HepG2 (cell line): ENCODE measurements around the gene SCYGR8. TPM values are rescaled to one million over a fixed set of nuclear protein-coding genes. Genes with fewer than 3 reads are reported as not detected.

Experiments
- CCDC6 ChIP-seq: sonication (generic); formaldehyde crosslinking; IDR thresholded peaks from 2 replicates; pipeline ENCODE4 v1.8.1; 2022; ENCODE audit warnings: mild to moderate bottlenecking, missing genetic modification reagents, moderate library complexity
- CEBPB ChIP-seq: IDR thresholded peaks from 2 replicates; pipeline ENCODE4 v1.6.1; 2011; ENCODE audit warnings: low read depth, low read length, improper control_type of control experiment, borderline replicate concordance
- FOXA1 ChIP-seq, 2 experiments: fragments of 450-650 bp in 1 of 2; sonication (generic) in 1 of 2; formaldehyde crosslinking in 1 of 2; IDR thresholded peaks; 2 replicates each; pipeline versions ENCODE4 v1.4.0 to v1.6.1; 2016 to 2020; ENCODE audit warnings: missing genetic modification reagents in 1 of 2
- GFI1 ChIP-seq: sonication (generic); formaldehyde crosslinking; IDR thresholded peaks from 2 replicates; pipeline ENCODE4 v1.5.0; 2020; ENCODE audit warnings: missing genetic modification reagents, mild to moderate bottlenecking, borderline replicate concordance
- KDM1A ChIP-seq: IDR thresholded peaks from 2 replicates; pipeline ENCODE4 v1.6.1; 2016; ENCODE audit warnings: missing compliant biosample characterization
- KLF6 ChIP-seq: IDR thresholded peaks from 2 replicates; pipeline ENCODE4 v1.8.0; 2016; ENCODE audit warnings: missing biosample characterization, missing genetic modification reagents
- MAFF ChIP-seq: IDR thresholded peaks from 2 replicates; pipeline ENCODE4 v1.6.1; 2011; ENCODE audit warnings: low read depth, low read length, improper control_type of control experiment
- MATR3 ChIP-seq: sonication (generic); formaldehyde crosslinking; IDR thresholded peaks from 2 replicates; pipeline ENCODE4 v1.4.0; 2020; ENCODE audit warnings: missing genetic modification reagents
- MYC ChIP-seq: sonication (generic); formaldehyde crosslinking; IDR thresholded peaks from 2 replicates; pipeline ENCODE4 v1.9.0; 2021; ENCODE audit warnings: missing genetic modification reagents, borderline replicate concordance
- NFIB ChIP-seq: sonication (generic); formaldehyde crosslinking; IDR thresholded peaks from 2 replicates; pipeline ENCODE4 v1.9.0; 2021; ENCODE audit warnings: missing genetic modification reagents, mild to moderate bottlenecking, borderline replicate concordance
- REPIN1 ChIP-seq: sonication (generic); formaldehyde crosslinking; IDR thresholded peaks from 2 replicates; pipeline ENCODE4 v1.8.0; 2022; ENCODE audit warnings: missing genetic modification reagents, low read depth, mild to moderate bottlenecking, borderline replicate concordance
- RFX5 ChIP-seq: IDR thresholded peaks from 2 replicates; pipeline ENCODE4 v1.6.1; 2011; ENCODE audit warnings: low read depth, low read length, improper control_type of control experiment
- TCF7L2 ChIP-seq: IDR thresholded peaks from 2 replicates; pipeline ENCODE4 v1.6.1; 2011; ENCODE audit warnings: mild to moderate bottlenecking, low read depth, low read length, moderate library complexity
- XRCC5 ChIP-seq: fragments of 200-400 bp; formaldehyde crosslinking; optimal IDR thresholded peaks from 2 replicates; pipeline ENCODE3; 2017; ENCODE audit warnings: mild to moderate bottlenecking, low read length
- ZNF556 ChIP-seq: sonication (generic); formaldehyde crosslinking; IDR thresholded peaks from 2 replicates; pipeline ENCODE4 v1.4.0; 2020; ENCODE audit warnings: mild to moderate bottlenecking, missing genetic modification reagents, borderline replicate concordance
- ZNF577 ChIP-seq: sonication (generic); formaldehyde crosslinking; IDR thresholded peaks from 2 replicates; pipeline ENCODE4 v1.4.0; 2020; ENCODE audit warnings: mild to moderate bottlenecking, low read depth, missing genetic modification reagents, borderline replicate concordance
- ZNF777 ChIP-seq: sonication (generic); formaldehyde crosslinking; IDR thresholded peaks from 2 replicates; pipeline ENCODE4 v1.4.0; 2020; ENCODE audit warnings: missing genetic modification reagents
- polyA plus RNA-seq, 8 experiments: library from polyadenylated mRNA; depleted of rRNA in 3 of 8; stranded (reverse) in 7 of 8; unstranded in 1 of 8; fragments of >200 nt; fragmentation: Illumina TruSeq in 4 of 8; extraction: Trizol in 4 of 8; gene quantifications; 2 replicates each; pipeline versions ENCODE4 v1.2.1 to v1.2.3, GENCODE V29; 2011 to 2016; ENCODE audit warnings: low read depth in 4 of 8, missing spikeins in 1 of 8, mixed read lengths in 1 of 8; ENCODE audit not compliant: insufficient read depth in 1 of 8
- total RNA-seq, 5 experiments: library from RNA; depleted of rRNA; stranded (reverse); fragments of >200 nt; fragmentation: Illumina TruSeq; extraction: Trizol; gene quantifications; 2 replicates each; pipeline ENCODE4 v1.2.3, GENCODE V29; 2016; ENCODE audit warnings: low read depth in 1 of 5
- TF ChIP-seq, protein P1 (sequence below), 2 experiments: IDR thresholded peaks; 2 replicates each; pipeline ENCODE4 v1.6.1; 2011 to 2012; ENCODE audit warnings: low read length in 2 of 2, borderline replicate concordance in 1 of 2, low read depth in 1 of 2, mild to moderate bottlenecking in 1 of 2, moderate library complexity in 1 of 2
- TF ChIP-seq, protein P2 (sequence below): sonication (generic); formaldehyde crosslinking; IDR thresholded peaks from 2 replicates; pipeline ENCODE4 v1.4.0; 2020; ENCODE audit warnings: mild to moderate bottlenecking, missing genetic modification reagents
- TF ChIP-seq, protein P3 (sequence below): sonication (generic); formaldehyde crosslinking; IDR thresholded peaks from 2 replicates; pipeline ENCODE4 v1.4.0; 2020; ENCODE audit warnings: mild to moderate bottlenecking, missing genetic modification reagents

SCYGR8 gene
- total and polyA plus RNA-seq, 2 of the 13 experiments (the other 11 are each of a cell fraction or from before 2014, with no cell fraction given), result not detected

DNA sequence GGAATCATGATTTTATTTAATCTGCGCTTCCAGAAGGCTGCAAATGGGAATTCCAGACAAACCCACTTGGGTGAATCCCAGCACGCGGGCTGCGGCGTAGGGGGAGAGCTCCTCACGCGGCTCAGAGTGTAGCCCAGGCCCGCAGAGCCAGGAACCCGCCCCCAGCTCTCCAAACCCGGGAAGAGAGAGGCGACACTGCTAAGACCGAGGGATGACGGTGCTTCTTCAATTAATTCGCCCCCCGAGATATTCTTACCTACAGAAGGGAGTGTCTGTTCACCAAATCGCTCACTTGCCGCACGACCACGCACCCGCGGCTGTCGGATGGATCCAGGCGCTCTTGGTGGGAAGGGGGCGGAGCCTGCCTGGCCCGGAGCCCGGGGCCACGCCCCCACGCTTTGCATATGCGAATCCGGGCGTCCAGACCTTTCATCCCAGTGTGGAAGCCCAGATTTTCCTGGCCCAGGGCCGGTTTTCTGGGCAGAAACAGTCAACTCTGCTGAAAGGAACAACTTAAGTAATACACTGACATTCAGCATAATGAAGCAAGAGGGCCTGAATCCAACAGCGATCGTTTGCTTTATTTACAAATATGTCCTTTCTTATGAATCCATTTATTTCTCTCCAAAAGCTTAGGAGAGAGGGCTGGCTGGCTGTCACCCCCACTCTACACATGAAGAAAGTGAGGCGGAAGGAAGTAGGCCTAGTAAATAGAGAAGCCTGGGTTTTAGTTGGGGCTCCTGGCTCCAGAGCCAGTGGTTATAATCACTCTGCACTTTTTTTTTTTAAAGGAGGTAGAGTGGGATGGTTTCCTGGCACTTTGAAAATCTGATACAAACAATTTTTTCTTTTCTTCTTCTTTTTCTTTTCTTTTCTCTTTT lies 27.8 kb upstream of the SCYGR8 start, which contains the start of gene SLC19A3 (continued):
- TF ChIP-seq KLF6 (CRISPR knock-in tag) (no peak), KDM1A (CRISPR knock-in tag) (no peak), MYC (CRISPR knock-in tag) (no peak), MATR3 (CRISPR knock-in tag) (no peak), RFX5 (no peak), ZNF577 (CRISPR knock-in tag) (no peak), GFI1 (no peak; the same call in 1 of the 2 replicates), ZNF556 (CRISPR knock-in tag) (peak; percentile 58; the same call in 1 of the 2 replicates), XRCC5 (peak; percentile 87), ZNF777 (peak; percentile 51; the same call in 1 of the 2 replicates), CEBPB (no peak), MAFF (no peak), TCF7L2 (no peak), REPIN1 (no peak), FOXA1 (IDR thresholded peaks at IDR 0.05) (no peak), FOXA1 (CRISPR knock-in tag; IDR thresholded peaks at IDR 0.05) (no peak), CCDC6 (CRISPR knock-in tag) (no peak), NFIB (no peak)
- TF ChIP-seq, protein P1, sequence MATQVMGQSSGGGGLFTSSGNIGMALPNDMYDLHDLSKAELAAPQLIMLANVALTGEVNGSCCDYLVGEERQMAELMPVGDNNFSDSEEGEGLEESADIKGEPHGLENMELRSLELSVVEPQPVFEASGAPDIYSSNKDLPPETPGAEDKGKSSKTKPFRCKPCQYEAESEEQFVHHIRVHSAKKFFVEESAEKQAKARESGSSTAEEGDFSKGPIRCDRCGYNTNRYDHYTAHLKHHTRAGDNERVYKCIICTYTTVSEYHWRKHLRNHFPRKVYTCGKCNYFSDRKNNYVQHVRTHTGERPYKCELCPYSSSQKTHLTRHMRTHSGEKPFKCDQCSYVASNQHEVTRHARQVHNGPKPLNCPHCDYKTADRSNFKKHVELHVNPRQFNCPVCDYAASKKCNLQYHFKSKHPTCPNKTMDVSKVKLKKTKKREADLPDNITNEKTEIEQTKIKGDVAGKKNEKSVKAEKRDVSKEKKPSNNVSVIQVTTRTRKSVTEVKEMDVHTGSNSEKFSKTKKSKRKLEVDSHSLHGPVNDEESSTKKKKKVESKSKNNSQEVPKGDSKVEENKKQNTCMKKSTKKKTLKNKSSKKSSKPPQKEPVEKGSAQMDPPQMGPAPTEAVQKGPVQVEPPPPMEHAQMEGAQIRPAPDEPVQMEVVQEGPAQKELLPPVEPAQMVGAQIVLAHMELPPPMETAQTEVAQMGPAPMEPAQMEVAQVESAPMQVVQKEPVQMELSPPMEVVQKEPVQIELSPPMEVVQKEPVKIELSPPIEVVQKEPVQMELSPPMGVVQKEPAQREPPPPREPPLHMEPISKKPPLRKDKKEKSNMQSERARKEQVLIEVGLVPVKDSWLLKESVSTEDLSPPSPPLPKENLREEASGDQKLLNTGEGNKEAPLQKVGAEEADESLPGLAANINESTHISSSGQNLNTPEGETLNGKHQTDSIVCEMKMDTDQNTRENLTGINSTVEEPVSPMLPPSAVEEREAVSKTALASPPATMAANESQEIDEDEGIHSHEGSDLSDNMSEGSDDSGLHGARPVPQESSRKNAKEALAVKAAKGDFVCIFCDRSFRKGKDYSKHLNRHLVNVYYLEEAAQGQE (IDR thresholded peaks at IDR 0.05; ENCODE audit: borderline replicate concordance in 1 of 2, low read depth in 1 of 2, low read length in 2 of 2), result no peak
- TF ChIP-seq, protein P2, sequence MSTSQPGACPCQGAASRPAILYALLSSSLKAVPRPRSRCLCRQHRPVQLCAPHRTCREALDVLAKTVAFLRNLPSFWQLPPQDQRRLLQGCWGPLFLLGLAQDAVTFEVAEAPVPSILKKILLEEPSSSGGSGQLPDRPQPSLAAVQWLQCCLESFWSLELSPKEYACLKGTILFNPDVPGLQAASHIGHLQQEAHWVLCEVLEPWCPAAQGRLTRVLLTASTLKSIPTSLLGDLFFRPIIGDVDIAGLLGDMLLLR (CRISPR knock-in tag), result peak; percentile 32; the same call in 1 of the 2 replicates
- TF ChIP-seq, protein P3, sequence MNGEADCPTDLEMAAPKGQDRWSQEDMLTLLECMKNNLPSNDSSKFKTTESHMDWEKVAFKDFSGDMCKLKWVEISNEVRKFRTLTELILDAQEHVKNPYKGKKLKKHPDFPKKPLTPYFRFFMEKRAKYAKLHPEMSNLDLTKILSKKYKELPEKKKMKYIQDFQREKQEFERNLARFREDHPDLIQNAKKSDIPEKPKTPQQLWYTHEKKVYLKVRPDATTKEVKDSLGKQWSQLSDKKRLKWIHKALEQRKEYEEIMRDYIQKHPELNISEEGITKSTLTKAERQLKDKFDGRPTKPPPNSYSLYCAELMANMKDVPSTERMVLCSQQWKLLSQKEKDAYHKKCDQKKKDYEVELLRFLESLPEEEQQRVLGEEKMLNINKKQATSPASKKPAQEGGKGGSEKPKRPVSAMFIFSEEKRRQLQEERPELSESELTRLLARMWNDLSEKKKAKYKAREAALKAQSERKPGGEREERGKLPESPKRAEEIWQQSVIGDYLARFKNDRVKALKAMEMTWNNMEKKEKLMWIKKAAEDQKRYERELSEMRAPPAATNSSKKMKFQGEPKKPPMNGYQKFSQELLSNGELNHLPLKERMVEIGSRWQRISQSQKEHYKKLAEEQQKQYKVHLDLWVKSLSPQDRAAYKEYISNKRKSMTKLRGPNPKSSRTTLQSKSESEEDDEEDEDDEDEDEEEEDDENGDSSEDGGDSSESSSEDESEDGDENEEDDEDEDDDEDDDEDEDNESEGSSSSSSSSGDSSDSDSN, result 0 out of 2 replicates have a peak, but pooled peaks have one; percentile 31
